Right hindlimb (tissue), 1 donor: ENCODE measurements around the gene PAQR5.
"Not testable (repeated sequence)": the region's sequence is repeated elsewhere in the genome, so short reads cannot be mapped to it uniquely, and the experiment has no call there.

ENCODE experiments used
- DNase-seq: peaks from one replicate; pipeline ENCODE4 v3.0.0-alpha.2; 2018

Gene PAQR5

DNA sequence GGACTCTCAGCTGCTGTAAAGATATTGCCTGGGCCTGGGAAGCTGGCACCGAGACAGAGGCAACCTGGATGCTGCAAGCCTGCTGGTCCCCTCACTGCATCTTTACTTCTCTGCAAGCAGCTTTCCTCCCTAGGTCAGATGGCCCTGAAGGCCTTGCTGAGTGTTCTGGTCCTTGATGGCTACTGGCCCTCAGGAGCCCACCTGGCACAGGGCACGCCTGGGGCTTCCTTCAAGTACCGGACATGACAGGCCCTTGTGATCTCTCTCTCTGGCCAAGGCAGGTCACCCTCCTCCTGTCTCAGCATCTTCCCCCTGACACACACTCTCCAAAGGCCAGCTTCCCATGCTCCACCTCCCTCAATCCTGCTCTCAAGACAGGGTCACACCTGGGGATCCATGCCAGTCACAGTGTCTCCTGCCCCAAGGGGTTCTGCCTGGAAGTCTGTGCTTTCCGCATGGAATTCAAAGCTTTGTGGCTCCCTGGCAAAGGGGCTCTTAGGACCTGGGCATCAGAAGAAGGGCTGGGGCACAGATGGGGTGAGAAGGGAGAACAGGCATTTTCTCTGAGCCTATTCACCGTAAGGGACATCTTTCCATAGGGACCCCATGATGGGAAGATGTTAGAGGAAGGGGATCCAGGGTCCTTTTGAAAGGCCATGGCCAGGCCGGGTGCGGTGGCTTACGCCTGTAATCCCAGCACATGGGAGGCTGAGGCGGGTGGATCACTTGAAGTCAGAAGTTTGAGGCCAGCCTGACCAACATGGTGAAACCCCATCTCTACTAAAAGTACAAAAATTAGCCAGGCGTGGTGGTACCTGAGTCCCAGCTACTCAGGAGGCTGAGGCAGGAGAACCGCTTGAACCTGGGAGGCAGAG, 4.7 kb upstream of the PAQR5 start:
- no peak for DNase-seq

DNA sequence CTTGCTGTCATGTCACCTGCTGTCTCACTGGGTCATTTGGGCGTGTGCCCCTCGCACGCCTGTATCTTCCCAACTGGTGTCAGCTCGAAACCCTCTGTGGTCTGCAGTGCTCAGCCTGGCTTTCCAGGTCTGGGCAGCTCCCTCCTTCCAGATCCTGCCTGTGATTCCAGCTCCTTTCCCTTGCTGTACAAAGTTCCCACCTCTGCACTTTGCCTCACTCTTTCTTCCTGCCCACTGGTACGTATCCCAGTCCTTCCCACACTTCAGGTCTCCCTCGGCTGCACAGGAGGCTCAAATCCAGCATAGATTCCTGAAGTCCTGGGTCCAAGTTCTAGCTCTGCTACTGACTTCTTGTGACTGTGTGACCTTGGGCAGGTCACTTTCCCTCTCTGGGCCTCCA, 2.1 kb upstream of the PAQR5 start:
- DNase-seq = no peak

DNA sequence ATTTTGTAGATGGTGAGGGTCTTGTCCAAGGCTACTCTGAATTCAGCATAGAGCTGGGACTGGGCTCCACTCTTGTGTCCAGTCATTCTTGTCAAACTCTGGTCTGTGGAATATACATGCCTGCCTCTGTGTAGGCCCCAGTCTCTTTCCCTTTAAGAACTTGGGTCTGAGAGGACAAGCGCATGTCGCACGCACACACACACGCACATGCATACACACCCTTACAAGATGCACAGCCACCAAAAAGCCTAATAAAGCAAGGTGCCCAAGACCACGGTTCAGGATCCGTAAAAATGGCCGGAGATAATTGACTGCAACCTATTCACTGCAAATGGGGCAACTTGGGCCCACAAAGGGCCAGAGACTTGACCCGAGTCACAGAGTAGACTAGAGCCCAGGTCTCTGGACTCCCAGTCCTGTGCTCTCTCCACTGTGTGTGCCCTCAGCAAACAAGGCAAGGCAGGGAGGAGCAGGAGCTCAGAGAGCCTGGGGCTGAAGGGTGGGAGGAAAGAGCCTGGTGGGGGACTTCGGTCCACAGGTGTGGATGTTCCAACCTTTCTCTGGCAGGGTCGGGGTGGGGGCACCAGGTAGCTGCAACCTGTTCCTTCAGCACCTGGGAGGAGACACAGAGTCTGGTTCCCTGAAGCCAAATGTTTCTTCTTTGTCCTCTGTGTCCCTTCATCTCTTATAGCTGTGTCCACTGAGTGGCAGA, 914 bp upstream of the PAQR5 start:
- no peak for DNase-seq

DNA sequence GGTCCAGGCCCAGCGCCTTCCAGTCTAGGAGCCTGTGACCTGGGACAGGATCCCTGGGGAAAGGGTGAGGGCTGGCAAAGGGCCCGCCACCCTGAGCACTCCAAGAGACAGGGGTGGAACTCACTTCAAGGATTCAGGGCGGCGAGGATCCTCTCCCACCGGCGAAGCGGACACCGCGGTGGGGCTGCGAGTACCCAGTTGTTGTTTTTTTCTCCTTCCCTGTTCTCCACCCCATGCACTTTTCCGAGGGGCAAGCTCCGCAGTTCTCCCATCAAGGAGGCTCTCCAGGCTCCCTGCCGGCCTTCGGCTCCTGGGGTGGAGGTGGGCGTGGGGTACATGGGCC, 387 bp upstream of the PAQR5 start:
- no peak for DNase-seq

DNA sequence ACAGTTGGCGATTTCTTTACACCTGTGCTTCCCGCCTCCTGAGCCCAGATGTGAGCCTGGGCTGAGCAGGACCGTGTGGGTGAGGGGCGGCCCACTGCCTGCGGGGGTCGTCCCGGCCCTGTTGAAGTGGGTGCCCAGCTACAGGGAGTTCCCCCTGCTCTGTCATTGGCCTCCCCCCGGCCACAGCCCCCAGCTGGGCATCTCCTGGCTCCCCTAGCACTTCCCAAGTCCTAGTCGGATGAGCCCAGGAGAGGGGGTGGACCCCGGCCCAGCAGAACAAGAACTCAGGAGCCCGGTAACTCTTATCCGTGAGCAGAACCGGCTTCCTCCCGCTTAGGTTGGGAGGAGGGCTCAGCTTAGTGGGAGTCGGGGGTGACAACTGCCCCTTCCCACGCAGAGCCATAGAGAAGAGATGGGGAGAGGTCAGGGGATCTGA, 757 bp downstream of the PAQR5 start:
- DNase-seq = no peak

DNA sequence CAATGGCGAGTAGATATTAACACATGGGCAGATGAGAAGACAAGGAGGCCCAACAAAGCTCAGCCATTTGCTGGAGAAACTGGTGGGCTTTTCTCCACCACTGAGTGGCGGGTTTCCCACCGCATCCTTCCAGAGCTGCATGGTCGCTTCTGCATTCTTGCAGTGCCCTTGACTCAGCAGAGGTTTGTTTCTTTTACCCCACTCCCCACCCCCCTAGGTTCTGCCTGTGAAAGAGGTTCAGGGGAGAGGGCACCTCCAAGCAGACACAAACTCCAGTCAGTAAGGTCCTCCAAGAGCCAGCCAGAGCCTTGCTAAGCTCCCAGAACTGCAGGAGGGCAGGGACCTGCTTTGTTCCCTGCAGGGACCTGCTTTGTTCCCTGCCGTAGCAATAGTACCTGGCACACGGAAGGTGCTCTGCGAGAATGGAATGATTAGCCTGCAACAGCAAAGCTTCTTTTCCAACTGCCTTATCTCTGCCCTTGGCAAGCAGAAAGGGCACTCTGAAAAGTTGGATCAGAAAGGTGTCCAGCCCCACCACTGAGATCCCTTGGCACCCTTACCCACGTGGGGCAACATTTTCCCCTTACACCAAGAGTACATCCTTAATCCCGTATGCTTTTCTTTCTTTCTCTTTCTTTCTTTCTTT, 1.4 kb downstream of the PAQR5 start:
- DNase-seq = no peak

DNA sequence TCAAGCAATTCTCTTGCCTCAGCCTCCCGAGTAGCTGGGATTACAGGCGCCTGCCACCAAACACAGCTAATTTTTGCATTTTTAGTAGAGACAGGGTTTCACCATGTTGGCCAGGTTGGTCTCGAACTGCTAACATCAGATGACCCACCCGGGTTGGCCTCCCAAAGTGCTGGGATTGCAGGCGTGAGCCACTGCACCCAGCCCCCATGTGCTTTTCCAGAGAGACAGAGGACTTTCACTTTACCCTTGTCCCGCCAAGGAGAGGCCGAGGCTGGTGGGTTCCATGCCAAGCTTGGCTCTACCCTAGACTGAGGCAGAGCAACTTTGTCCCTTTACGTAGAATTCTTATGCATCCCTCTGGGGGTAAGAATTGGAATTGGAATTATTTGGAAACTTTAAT, 2.4 kb downstream of the PAQR5 start:
- DNase-seq = not testable (repeated sequence)

DNA sequence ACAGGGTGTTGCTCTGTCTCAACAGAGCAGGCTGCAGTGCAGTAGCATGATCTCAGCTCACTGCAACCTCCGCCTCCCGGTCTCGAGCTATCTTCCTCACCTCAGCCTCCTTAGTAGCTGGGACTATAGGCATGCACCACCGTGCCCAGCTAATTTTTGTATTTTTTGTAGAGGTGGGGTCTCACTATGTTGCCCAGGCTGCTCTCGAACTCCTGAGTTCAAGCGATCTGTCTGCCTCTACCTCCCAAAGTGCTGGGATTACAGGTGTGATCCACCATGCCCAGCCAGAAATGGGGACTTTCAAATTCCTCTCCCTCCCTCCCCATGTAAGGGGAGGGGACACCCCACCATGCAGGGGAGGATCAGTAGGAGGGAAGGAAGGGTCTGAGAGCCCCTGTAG, 3.4 kb downstream of the PAQR5 start:
- not testable (repeated sequence) for DNase-seq

DNA sequence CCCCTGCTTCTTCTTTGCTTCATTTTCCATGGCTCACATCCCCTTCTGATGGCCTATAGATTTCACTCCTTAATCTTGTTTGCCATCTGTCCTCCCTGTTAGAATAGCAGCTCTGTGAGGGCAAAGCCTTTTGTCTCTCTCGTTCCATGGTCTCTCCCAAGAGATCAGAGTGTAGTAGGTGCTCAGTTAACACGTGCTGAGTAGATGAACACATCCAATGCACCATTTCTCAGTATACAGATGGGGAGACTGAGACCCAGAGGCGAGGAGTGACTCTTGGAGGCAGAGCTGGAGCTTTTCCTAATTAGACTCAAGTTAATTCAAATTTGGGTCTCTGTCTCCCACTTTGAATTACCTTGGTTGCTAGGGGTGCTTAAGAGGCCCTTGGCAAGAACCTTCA, 4.2 kb downstream of the PAQR5 start:
- no peak for DNase-seq

DNA sequence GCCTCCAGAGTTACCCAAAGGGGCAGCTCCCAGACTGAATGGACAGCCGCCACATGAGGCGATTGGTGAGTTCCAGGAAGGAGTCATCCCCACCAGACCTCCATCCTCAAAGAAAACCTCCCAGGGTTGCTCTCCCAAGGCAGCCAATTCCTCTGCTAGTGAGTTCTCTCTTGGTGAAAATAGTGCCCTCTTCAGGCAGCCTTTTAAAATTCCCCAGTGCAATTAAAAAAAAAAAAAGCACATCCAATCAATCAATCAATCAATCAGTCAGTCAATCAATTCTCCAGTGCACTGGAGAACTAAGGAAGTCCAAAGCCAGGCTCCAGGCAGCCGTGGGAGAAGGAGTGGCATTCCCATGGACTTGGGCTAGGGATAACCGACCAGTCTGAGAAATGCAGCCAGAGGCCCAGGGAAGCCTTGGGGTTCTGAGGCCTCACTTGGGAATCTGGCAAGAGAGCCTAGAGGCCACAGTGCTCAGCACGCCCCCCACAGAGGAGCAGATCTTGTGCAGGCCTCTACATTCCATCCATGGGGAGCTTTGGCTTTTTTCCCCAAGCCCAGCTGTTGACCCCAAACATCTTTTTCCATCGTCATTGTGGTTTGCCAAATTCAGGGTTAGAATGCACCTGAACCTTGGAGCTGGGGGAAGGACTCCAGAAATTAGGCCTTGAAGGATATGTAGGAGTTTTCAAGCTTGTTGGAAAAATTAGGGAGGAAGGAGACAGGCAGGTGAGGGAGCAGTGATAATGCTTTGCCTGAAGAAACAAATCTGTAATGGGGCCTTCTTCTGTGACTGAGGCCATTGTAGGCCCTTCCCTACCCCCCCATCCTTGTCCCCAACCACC, 4.8 kb downstream of the PAQR5 start:
- no peak for DNase-seq

DNA sequence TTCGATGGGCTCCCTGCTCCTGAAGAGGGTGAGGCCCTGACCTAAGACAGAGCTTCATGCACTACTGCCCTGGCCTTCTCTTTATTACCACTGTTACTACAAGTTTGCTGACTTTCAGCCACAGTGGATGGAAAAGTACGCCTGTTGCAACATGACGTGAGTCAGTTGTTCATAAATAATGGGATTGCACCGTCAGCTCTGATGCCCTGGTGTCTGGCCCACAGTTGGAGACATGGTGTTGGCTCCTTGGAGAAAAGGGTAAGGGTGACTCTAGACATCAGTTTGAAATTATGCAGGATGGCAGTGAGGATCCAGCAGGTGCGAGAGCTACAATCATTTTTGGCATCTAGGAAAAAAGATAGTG, 5.5 kb downstream of the PAQR5 start:
- DNase-seq = no peak

DNA sequence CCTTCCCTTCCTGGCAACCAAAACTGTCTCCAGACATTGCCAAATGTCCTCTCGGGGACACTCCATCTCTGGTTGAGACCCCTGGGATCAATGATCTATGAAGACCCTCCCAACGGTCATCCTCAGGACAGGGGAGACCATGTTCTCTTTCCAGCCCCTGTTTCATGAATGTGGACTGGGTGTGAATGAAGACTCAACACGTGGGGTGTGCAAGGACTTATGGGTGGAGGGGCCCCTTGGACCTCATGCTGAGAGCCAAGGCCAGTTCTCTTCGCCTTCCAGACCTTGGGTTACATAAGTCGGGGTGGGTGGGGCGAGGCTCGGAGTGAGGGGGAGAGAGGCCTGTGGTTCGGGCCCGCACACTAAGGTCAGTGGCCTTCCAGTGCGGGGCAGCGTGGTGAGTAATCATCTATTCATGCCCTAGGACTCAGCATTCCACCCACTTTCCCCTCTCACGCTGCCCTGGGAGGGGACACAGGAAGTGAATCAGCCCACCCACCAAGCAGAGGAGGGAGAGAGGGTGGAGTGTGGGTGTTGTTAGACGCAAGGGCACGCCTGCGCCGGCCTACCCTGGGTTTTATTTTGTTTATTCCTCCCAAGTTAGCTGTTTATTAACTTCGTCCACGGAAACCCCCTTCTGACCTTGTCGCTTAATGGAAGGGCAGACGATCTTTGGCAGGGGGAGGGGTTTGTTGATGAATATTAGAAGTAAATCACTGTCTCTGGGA, 6.7 kb downstream of the PAQR5 start:
- no peak for DNase-seq

DNA sequence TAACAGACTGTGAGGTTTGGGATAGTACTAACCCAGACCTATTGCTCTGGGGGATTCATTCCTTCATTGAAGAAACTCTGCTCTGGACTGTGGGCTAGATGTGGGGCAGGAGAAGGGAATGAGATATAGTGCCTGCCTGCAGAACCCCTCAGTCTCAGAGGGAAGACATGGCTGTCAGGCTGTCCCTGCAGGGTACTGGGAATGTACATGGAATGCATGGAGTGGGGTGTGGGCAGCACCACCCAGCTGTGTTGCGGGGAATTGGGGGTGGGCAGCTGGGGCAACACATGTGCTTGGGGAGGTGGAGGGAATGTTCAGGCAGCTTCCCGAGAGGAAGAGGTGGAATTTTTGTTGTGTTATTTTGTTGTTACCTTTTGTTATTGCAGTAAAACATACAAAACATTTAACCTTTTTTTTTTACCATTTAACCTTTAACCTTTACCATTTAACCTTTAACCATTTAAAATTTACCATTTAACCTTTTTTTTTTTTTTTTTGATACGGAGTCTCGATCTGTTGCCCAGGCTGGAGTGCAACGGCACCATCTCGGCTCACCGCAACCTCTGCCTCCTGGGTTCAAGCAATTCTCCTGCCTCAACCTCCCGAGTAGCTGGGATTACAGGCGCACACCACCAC, 7.3 kb downstream of the PAQR5 start:
- DNase-seq = no peak

DNA sequence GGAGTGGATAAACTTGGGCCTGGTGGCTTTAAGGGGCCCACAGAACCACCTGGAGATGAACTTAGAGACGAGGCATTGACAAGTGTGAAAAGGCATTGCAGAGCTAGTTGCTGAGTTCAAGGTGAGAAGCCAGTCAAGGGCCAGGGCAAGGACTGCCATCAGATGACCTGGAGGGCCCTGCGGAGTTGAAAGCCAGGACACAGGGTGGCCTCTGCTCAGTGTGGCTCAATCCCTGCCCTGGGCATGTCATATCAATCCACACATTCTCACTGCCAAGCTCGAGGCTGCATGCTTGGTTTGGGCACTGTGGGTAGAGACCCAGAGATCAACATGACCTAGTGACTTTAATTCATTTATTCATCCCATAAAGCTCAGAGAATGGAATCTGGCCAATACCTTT, 9.2 kb downstream of the PAQR5 start:
- DNase-seq = no peak

DNA sequence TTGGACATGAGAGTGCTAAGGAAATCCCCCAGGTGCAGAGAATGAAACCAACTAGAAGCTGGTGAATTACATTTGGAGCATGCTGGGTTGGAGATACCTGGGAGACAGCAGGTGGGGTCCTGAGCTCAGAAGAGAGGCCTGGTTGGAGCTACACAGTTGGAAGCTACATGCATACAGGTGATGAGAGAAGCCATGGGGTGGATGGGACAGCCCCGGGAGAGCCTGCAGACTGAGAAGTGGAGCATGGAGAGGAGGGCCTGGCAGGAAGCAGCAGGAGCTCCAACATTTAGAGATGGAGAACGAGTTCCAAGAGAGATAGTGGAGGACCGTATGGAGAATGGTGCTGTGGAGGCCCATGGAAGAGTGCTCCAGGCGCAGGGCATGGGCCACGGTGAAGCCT, 10.2 kb downstream of the PAQR5 start:
- no peak for DNase-seq

DNA sequence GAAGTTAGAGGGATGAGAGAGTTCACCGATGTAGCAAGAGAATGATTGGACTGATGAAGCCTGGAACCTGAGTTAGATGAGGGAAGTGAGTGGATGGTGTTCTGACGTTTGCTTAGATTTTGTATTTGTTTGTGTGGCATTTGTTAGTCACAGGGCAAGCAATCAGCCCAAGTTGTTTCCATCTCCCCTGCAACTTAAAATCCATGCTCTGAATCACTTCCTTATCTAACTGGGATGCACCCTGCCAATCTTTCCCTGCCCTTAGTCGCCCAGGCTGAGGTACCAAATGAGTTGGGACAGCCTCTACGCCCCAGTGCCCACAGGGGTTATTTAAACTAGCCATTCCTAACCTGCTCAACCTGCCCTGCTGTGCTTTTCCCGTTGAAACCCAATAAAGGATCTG, 12.6 kb downstream of the PAQR5 start:
- DNase-seq = no peak

DNA sequence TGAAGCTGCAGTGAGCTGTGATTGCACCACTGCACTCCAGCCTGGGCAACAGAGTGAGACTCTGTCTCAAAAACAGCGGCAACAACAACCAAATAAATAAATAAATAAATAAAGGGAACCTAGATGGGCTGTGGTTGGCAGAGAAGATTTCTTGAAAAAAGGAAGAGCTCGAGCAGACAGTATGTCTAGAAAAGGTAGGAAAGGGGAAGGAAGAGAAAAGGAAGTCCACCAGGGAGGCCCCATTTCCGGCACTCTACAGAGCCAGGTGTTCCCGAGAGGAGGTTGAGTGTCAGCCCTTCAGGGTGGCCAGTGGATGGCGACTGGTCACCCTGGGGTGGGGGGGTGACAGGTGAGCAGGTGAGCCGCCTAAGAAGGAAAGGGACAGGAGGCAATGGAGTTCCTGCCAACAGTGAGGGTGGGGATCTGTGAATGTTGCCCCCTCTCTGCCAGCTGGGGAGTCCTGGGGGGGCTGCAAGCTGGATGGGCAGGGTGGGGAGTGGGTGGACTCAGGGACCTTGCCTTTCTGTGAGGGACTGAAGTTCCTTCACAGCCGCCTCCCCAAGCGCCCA, 14.8 kb downstream of the PAQR5 start:
- DNase-seq = no peak

DNA sequence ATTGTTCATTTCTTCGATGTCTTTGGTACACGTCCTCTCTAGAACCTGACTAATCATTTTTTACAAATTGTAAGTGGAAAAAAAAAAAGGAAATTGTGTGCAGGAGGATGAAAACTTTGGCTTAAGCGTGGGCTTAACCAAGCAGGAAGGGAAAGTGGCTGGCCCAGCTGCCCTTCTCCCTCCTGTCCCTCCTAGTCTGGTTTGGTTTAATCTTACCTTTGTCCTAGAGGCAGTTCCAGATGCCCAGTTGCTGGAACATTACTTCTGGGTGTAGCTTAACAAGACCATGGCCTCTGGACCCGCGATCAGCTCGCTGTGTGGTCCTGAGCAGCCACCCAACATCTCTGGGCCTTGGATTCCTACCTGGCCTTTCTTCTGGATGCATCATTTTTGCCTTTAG, 15.4 kb downstream of the PAQR5 start:
- no peak for DNase-seq

DNA sequence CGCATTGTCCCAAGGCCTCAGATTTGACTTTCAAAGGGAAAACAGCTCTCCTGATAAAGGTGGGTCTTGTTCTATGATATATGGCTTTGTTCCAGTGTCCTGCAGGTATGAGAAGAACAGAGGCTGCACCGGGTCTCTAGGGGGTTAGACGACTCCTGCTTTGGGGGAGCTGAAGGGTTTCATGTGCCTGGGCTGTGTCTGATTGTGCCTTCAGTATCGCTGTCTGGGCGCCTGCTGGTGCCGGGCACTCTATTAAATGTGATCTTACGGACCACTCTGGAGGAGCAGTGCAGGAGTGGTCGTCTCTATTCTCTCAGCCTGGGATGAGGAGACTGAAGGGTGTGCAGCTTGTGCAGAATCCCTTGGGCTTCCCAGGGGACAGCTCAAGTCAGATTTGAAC, 16.0 kb downstream of the PAQR5 start:
- no peak for DNase-seq

DNA sequence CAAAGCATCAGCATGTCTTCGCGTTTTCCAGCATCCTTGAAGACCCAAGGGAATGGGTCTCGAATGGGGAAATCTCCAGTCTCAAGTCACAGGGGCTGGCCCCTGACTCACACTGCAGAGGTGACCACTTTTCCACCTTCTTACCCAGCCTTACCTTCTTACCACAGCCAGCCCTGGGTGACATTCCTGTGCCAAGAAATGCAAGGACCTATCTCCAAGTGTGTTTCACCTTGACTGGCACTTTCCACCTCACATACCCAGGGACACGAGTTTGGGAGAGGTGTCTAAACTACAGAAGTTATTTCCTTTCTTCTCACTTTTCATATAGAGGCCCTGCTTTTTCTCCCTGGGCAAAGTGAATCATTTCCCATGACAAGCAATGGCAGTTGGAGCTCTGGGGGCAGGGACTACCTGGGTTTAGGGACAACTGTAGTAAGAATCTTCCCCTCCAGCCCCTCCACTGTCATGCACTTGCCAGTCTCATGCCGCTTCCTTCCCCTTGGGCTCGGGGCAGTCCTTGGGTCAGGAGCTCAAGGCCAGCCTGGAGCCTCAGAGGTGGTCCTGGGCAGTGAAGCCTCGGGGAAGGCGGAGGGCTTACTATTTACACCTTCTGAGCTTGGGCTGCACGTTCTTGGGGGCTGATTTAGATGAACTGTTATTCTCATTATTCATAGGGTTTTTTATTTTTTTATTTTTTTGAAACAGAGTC, 16.8 kb downstream of the PAQR5 start:
- DNase-seq = no peak

DNA sequence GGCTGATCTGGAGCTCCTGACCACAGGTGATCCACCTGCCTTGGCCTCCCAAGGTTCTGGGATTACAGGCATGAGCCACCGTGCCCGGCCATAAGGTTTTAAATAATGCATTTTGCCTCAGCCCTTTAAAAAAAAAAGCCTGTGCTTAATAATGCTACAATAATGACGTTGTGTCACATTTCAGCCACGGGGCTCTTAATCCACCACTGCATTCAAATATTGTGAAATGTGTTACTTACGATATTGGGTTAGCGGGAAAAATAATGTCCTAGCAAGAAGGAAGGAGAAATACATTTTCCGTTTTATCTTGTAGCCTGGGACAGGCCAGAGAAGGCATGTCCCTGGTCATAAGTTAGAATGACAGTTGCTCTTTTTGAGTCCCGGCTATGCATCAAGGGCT, 17.6 kb downstream of the PAQR5 start:
- DNase-seq = no peak
